PFSK-1 (cell line): ENCODE results near the gene RDH13.

Experiments
- FOXP2 ChIP-seq: optimal IDR thresholded peaks from 2 replicates; pipeline ENCODE3; 2011; ENCODE audit warnings: borderline replicate concordance, control low read depth, inconsistent platforms; ENCODE audit not compliant: insufficient read depth; ENCODE audit errors: extremely low read length, extremely low read depth
- POLR2AphosphoS5 ChIP-seq: IDR thresholded peaks from 2 replicates; pipeline ENCODE4 v1.6.1; 2012; ENCODE audit warnings: low read depth, mild to moderate bottlenecking, control low read depth, low read length, moderate library complexity
- REST ChIP-seq, 2 experiments: IDR thresholded peaks; 2 replicates each; pipeline versions ENCODE4 v1.6.1 to v1.8.0; 2011 to 2012; ENCODE audit warnings: low read depth in 2 of 2, low read length in 2 of 2, control low read depth in 1 of 2, inconsistent platforms in 1 of 2, mild to moderate bottlenecking in 1 of 2, moderate library complexity in 1 of 2; ENCODE audit not compliant: insufficient read depth in 1 of 2
- SIN3A ChIP-seq: IDR thresholded peaks from 2 replicates; pipeline ENCODE4 v1.6.1; 2012; ENCODE audit warnings: mild to moderate bottlenecking, low read length, moderate library complexity, borderline replicate concordance; ENCODE audit not compliant: insufficient read depth
- TAF1 ChIP-seq: IDR thresholded peaks from 2 replicates; pipeline ENCODE4 v1.6.1; 2012; ENCODE audit warnings: low read length, control low read depth, borderline replicate concordance; ENCODE audit not compliant: insufficient read depth

GRCh38 chr19:55067869-55068268 lies 4.9 kb upstream of the RDH13 start:
- TF ChIP-seq POLR2AphosphoS5 (no peak), TAF1 (no peak), REST (IDR thresholded peaks at IDR 0.05; ENCODE audit: insufficient read depth in 1 of 2, low read depth in 2 of 2, low read length in 2 of 2) (no peak), SIN3A (no peak), FOXP2 (no peak)
